Kidney (tissue), 14 donors: Measurements from ENCODE around the gene IDH3A. TPM values are rescaled to one million over a fixed set of nuclear protein-coding genes. Genes with fewer than 3 reads are reported as not detected.

ENCODE experiments used
- DNase-seq, 5 donors: peaks; one replicate each; pipeline ENCODE4 v3.0.0-alpha.2; 2013 to 2020
- FAIRE-seq: peaks from 2 replicates; lab custom pipeline; 2012; peaks lifted over from hg19 to GRCh38; lab: Jason Lieb, UNC
- H3K27ac ChIP-seq, 2 donors: one replicate each; pipeline ENCODE4 v1.7.0; 2013; ENCODE audit warnings: low read depth in 2 of 2, low read length in 2 of 2, inconsistent platforms in 1 of 2
- H3K27me3 ChIP-seq: one replicate; pipeline ENCODE4 v1.7.1; 2013; ENCODE audit warnings: low read length, inconsistent platforms; ENCODE audit not compliant: control insufficient read depth, insufficient read depth
- H3K36me3 ChIP-seq, 3 donors: one replicate each; pipeline versions ENCODE4 v1.7.0 to v1.7.1; 2013; ENCODE audit warnings: low read length in 3 of 3, control low read depth in 1 of 3, inconsistent platforms in 1 of 3; ENCODE audit not compliant: insufficient read depth in 3 of 3, control insufficient read depth in 2 of 3
- H3K4me1 ChIP-seq, 3 donors: one replicate each; pipeline versions ENCODE4 v1.7.0 to v1.7.1; 2013; ENCODE audit warnings: low read length in 3 of 3, inconsistent platforms in 1 of 3, low read depth in 1 of 3; ENCODE audit not compliant: control insufficient read depth in 2 of 3, insufficient read depth in 2 of 3
- H3K4me3 ChIP-seq, 3 donors: one replicate each; pipeline versions ENCODE4 v1.7.0 to v1.8.1; 2013; ENCODE audit warnings: low read length in 3 of 3, control low read depth in 1 of 3, inconsistent platforms in 1 of 3
- H3K9ac ChIP-seq, 3 donors: one replicate each; pipeline versions ENCODE4 v1.7.0 to v1.7.1; 2013; ENCODE audit warnings: low read length in 3 of 3, control low read depth in 1 of 3, inconsistent platforms in 1 of 3
- H3K9me3 ChIP-seq, 3 donors: one replicate each; pipeline versions ENCODE4 v1.7.0 to v1.7.1; 2013; ENCODE audit warnings: low read length in 3 of 3, control low read depth in 1 of 3, inconsistent platforms in 1 of 3; ENCODE audit not compliant: control insufficient read depth in 2 of 3, insufficient read depth in 1 of 3
- CTCF ChIP-seq: IDR thresholded peaks from 3 replicates; pipeline ENCODE4 v1.5.1; 2012; ENCODE audit warnings: mild to moderate bottlenecking, moderate library complexity, borderline replicate concordance; ENCODE audit not compliant: insufficient read depth; ENCODE audit errors: extremely low read depth
- intact Hi-C: fragments of 100-400 bp; cut with DNase I; formaldehyde crosslinking; loops from one replicate; pipeline ENCODE4 v1.11.1; 2022
- polyA plus RNA-seq: library from polyadenylated mRNA; stranded (reverse); fragments of 350-450 nt; fragmentation: Illumina TruSeq; extraction: RNeasy Lipid Tissue Mini Kit (QIAGEN cat#74804); gene quantifications from one replicate; pipeline ENCODE4 v1.2.3, GENCODE V29; 2014; ENCODE audit warnings: low read depth, low replicate concordance; ENCODE audit not compliant: insufficient read depth
- total RNA-seq: library from RNA; stranded (reverse); fragmentation: NEBNext Ultra II Directional; extraction: Animal tissue kit (Norgen Biotek cat#: 25700); gene quantifications from one replicate; pipeline ENCODE4 v1.2.1, GENCODE V29; 2021
- donor health status: control.
- donor health status: control.
- donor health status: control.
- donor health status: control.
- donor health status: control.
- donor health status: DM: yes; HTN: yes; CAD: no.
- donor health status: Normal renal cell carcinoma (clear cell type).

The IDH3A gene
- total and polyA plus RNA-seq, 2 donors from 2014 or later: 67.5 to 97.2 TPM

GRCh38 chr15:78104119-78104479 lies 45.1 kb upstream of the IDH3A start:
- H3K9ac ChIP-seq: no peak overlapping the region
- DNase-seq: peak in 1 of 5 donors; percentile 29
- no peaks in the 10 kb centered on the region for H3K9me3 ChIP-seq
- H3K36me3 ChIP-seq: no peaks in the 10 kb centered on the region
- FAIRE-seq: no peak
- no peaks in the 10 kb centered on the region for H3K27me3 ChIP-seq
- no peak overlapping the region for H3K27ac ChIP-seq
- no peak for TF ChIP-seq CTCF
- intact Hi-C loops: no loop called here
- H3K4me1 ChIP-seq: peaks cover 0 to 7% (median 0%) of the 10 kb centered on the region in 3 donors
- H3K4me3 ChIP-seq: no peak overlapping the region

GRCh38 chr15:78104566-78105475 lies 44.3 kb upstream of the IDH3A start:
- FAIRE-seq (no peak), DNase-seq (no peak)
- no peak for TF ChIP-seq CTCF
- Histone ChIP-seq H3K9ac (no peak overlapping the region), H3K27me3 (no peaks in the 10 kb centered on the region), H3K36me3 (no peaks in the 10 kb centered on the region), H3K4me1 (peaks cover 0 to 7% (median 0%) of the 10 kb centered on the region in 3 donors), H3K4me3 (no peak overlapping the region), H3K27ac (no peak overlapping the region), H3K9me3 (no peaks in the 10 kb centered on the region)
- intact Hi-C loops: loop anchor here (5.0 kb wide), 1 partner anchor 138 kb away; no protein-coding TSS in a partner anchor

DNA sequence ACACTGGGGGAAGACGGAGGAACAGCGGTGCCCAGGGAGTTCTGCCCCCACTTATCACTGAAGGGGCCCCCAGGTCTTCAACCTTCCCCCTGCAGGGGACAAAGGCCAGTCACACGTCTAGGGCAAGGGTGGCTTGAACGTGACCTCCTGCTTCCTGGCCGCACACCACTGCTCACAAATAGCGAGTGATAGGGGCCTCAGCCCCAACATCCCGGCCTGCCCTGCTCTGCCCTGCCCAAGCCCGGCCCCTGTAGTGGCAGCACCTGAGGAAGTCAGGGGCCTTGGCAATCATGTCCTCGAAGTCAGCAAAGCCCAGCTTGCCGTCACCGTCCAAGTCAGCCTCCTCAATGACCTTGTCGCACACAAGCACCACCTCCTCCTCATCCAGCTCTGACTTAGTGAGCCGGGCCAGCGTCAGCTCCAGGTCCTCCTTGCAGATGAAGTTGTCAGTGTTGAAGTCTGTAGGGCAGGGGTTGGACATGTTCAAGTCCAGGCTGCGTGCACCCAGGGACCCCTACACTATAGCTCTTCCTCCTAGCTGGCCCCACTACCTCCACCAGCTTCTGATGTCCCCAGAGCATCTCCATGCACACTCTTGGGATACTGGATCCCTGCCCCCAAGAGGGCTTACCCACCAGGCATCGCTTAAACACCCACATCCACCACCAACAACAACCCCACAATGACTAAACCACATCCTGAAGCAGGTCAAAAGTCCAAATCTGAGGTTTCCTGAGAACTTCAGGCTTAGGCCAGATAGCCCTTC lies 43.5 kb upstream of the IDH3A start:
- no peak for TF ChIP-seq CTCF
- Histone ChIP-seq H3K27ac (no peak overlapping the region), H3K36me3 (no peaks in the 10 kb centered on the region), H3K9me3 (no peaks in the 10 kb centered on the region), H3K4me1 (peaks cover 0 to 7% (median 0%) of the 10 kb centered on the region in 3 donors), H3K4me3 (no peak overlapping the region), H3K9ac (no peak overlapping the region), H3K27me3 (no peaks in the 10 kb centered on the region)
- intact Hi-C loops: loop anchor here (5.0 kb wide), 1 partner anchor 138 kb away; no protein-coding TSS in a partner anchor
- FAIRE-seq: no peak
- no peak for DNase-seq
